HG02840 (cell line): ENCODE data around the gene THAP3.
A peak's percentile ranks its signal among the peaks of the same experiment; 100 is the strongest.

ENCODE experiments used
- ATAC-seq: cut with Tn5 transposase; IDR thresholded peaks from one replicate; pipeline ENCODE4 v1.9.1; 2021; ENCODE audit warnings: mild to moderate bottlenecking, moderate library complexity, moderate number of reproducible peaks; ENCODE audit not compliant: unreplicated experiment, low FRiP score

Gene THAP3

DNA sequence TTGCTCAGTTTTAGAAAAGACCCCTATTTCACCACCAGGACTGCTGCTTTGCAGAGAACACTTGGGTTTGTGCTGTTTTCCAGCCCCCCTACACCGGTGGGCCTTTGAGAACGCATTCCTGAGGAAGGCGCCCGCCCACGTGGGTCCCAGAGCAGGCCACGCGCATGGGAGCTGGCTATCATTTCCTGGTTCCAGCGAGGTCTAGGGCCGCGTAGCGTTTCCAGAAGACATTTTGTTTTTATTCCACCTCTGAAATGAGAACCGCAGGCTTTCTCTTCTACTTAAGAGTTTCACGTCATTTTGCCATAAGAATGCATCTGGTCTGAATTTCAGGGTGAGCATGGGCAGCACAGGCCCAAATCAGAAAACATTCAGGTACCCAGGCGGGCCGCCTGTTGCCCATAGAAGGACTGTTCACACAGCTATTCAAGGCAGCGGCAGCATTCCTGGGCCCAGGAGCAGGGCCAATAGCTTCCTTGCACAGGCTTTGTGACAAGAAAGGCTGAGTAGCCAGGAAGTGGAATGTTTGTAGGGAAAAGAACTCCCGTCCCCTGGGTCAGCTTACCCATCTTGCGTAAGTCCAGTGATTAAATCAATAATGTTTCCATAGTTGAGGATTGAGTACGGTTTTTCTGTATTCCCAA, 20.6 kb upstream of the THAP3 start:
- ATAC-seq: no peak

DNA sequence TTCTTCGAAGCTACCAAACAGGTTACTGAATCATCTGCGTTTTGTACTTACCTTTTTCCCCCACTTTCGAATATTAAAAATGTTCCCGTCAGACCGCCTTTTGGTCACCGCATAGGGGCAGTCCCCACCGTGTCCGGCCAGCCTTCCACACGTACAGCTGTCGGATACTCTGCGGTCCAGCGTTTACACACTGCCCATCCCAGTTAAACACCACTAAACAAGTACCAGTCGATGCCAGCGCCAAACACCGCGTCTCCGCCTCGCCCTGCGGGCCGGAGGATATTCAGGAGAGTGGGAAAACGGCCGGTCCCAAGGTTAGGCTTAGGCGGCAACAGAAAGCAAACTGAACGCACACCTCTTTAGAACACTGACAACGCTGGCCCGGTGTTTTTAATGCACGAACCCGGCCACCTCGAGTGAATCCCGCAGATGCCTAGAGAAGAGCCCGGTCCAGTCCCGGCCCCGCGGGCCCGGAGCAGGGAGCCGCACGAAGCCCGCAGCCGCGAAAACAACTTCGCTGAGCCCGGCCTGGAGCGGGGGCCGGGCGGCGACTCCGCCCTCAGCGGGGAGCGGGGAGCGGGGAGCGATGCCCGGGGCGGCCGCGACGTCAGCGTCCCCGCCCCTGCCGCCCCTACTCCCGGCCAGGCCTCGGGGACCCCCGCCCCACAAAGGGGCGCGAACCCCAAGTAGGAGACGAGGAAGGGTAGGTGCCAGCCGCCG, 11.9 kb upstream of the THAP3 start:
- no peak for ATAC-seq

DNA sequence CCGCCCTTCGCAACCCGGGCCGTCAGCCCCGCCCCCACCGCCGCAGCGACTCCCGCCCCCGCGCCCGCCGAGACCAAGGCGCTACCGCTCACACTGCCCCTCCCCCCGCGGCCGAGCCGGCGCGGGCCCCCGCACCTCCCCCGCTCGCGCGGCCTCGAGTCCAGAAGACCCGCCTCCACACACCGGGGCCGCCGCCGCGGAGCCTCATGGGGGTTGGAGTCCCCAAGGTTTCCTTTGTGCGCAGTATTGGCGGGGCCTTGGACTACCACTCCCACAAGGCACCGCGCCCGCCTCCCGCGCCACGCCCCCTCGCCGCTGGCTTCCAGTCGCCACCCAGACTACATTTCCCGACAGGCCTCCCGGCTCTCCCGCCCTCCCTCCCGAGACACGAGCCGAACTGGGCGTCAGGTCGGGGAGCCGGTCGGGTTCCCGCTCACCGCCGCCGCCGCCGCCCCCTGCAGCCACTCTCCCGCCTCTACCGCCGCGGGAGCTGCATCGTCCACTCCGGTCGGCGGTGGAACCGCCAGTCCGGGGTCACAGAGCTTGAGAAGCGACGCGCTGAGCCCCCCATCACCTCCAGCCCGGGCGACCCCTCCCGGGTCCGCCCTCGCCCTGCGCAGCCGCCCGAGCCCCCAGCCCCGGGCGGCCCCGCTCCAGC, 11.2 kb upstream of the THAP3 start, which contains the start of gene PHF13:
Gene PHF13 (plus strand): TSS at position 371 of the 658 bp plus-strand sequence. CDS start 336 bp downstream, outside the sequence.
- peak; percentile 90 for ATAC-seq

DNA sequence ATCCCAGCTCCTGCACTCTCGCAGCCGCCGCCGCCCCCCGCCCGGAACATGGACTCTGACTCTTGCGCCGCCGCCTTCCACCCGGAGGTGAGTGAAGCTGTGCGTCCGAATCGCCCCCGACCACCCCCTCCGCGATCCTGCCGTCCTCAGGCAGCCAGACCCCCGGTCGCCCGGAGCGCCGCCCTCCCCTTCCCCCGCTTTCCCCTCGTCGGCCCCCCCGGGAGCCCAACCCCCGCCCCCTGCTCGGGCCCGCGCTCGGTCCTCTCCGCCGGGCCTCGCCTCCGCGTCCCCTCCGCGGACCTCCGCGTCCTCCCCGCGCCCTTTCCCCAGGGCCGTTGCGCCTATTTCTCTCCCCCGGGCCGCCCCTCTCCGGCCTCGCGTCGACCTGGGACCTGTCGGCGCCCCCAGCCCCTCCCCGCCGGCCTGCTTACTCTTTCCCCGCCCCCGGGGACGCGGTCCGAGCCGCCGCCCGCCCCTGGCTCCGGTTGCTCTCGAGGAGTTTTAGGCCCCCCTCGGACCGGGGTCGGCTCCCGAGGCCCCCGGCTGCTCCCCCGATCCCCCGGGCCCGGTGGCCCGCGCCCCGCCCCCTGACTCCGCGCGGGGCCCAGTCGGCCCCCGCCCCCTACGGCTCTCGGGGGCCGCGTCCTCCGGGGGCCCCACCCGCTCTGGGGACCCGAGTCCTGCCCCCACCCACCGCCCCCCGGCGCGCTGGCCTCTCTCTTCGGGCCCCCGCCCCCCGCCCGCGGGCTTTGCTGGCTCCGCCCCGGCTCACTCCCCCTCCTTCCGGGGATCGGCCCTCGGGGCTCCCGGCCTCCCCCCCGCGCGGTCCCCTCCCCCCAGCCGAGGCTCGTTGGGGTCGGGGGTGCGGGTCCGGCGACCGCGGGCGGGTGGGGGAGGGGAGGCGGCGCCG, 10.4 kb upstream of the THAP3 start:
- no peak for ATAC-seq

DNA sequence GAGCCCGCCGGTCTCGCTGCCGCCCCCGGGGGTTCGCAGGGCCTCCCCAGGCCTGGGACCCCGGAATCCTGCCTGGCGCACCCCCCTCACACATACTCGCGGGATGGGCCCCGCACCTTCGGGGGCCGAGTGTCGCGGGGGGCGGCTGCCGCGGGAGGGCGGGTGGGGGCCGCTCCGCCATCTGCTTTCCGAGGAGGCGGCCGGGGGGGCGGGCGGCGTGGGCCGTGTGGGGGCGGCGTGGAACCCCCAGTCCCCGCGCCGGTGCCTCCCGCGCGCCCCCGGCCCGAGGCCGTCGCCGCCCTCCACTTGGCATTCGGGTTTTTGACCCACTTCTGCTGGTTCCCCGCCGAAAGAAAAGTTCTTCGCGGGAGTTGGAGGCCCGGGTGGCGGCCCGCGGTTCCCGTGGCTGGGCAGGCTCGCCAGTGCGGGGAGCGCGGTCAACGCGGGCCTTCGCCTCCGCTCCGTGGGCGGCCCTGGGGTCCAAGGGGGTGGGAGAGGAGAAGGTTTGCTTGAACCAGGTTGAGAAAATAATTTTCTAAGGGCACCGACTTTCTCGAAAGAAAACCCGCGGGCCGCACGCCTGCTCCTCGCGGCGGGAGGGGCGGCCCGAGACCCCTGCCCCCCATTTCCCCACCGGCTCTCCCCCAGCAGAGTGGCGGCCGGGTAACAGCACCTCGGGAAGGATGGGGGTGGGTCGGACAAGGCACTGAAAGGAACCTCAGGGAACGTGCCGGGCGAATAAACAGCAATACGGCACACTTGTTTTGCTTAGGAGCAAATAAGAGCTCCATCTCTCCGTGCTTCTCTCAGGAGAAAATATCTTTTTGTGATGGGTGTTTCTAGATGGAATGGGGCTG, 9.5 kb upstream of the THAP3 start:
- no peak for ATAC-seq

DNA sequence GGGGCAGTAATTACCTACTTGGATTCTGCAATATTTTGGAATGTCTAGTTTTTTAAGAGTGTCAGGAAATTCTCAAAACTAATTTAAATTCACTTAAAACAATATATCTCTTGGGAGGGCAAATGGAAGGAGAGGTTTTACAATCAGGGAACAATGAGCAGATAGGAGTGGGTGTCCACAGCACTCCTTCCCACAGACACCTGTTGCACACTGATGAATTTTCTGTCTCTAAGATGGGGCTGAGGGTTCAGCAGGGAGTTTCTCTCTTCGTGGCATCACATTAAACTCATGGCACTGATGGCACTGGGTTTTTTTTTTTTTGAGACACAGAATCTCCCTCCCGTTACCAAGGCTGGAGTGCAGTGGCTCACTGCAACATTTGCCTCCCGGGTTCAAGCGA, 5.6 kb upstream of the THAP3 start:
- no peak for ATAC-seq

DNA sequence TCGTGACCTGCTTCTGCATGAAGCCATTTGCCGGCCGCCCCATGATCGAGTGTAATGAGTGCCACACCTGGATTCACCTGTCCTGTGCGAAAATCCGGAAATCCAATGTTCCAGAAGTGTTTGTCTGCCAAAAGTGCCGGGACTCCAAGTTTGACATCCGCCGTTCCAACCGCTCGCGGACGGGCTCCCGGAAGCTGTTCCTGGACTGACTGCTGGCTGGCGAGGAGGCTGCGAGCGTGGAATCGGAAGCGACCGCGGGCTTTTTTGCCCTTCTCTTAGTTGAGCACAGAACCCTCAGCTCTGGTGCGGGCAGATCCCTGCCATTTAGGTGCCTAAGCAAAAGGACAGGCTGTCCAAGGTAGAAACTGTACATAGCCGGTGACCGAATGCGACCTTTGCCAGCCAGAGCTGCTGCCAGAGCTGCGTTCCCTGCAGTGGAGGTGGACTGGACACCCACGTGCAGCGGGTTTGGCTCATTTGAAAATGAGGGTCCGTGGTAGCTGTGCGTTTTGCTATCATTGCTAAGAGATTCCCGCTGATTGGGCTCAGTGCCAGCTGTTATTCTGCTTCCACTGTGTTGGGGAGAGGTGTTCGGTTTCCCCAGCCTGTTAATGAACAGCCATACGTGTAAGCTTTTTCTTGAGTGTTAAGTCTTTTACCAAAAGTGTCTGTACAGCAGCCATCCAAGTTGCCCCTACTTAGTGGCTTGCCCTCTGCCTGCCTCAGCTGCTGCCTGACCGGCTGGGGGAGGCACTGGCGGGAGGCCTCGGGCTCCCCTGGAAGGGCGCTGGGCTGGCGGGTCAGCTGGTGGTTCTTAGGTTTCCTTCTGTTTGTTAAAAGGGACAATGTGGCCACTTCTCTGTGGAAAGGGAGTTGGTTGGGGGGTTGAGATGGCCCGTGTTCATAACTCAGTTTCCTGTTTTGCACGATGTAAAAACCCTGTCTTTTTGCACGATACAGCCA, 3.0 kb upstream of the THAP3 start:
- ATAC-seq: no peak

DNA sequence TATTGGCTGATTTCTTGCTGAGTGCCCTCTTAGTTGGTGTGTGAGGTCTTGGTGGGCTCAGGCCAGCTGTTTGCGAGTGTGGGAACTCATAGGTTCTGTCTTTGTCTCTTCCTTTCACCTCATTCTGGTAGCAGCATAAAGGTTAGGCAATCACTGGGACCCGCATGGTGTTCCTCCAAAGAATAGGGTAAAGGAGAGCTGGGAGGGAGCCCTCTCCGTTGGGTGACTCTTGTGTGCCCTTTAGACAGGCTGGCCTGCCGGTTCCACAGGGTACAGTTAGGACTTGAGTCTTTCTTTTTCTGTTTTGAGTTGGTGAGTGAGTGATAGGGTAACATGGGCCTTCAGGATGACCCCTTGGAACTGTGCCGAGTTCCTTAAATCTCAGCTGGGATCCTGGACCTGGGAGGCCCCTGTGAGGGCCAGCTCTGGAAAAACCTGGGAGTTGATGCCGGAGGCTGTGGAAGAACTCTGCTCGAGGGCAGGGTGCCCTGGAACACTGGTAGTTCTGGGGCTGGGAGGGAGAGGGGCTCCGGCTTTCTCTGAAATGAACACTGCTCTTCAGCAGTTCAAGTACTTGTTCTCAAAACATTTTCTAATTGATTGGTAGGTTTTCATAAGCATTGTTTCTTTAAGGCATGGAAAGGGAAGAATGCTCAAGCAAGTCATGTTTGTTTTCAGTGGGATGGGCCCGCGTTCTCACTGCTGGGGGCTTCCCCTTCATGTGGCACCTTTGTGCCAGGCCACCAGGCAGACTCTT, 2.1 kb upstream of the THAP3 start:
- no peak for ATAC-seq

DNA sequence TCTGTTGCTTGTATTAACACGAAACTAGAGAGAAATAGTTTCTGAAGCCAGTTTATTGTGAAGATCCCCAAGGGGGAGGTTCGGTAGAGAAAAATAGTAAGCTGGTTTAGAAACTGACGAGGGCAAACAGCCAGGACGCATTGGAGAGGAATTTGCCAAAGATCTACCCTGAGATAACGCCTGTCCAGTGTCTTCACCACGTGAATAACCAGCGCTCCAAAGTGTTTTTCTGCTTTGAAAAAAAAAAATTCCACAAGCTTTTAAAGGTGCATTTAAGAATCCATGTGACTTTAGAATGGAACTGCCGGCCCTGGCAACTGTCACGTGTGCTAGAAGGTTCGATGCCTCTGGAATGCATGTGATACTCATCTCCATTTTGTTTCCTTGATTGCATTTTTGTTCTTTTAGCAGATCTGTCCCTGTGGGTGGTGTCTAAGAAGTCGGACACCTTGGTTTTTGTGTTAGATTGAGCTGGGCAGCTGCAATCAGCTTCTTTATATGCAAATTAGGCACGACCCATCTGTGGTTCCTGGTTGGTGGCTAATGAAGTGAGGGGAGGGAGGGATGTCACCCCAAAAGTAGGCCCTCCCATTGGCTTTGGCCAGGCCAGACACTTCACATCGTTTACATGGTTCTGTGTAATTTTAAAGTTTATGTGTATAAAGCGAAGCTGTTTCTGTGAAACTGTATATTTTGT, 1.3 kb upstream of the THAP3 start:
- ATAC-seq: no peak

DNA sequence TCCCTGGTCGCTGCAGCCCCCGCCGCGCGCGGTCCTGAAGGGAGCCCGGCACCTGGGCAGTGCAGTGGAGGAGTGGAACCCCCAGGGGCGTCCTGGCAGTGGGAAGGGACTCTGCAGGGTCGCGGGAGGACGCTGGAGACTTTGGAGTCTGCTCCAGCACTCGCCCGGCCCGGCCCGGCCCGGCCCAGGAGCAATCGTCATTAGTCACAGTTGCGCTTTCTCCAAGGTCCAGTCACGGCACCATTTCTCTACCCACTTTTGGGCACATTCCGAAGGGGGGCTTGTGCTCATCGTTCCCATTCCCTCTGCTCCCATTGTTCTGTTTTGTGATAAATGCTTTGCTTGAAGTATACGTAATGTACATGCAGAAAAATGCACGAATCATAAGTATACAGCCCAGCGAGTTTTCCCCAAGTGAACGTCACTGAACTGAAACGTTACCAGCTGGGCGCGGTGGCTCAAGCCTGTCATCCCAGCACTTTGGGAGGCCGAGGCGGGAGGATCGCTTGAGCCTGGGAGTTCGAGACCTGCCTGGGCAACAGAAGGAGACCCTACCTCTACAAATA, 999 bp downstream of the THAP3 start:
- ATAC-seq: peak; percentile 21

DNA sequence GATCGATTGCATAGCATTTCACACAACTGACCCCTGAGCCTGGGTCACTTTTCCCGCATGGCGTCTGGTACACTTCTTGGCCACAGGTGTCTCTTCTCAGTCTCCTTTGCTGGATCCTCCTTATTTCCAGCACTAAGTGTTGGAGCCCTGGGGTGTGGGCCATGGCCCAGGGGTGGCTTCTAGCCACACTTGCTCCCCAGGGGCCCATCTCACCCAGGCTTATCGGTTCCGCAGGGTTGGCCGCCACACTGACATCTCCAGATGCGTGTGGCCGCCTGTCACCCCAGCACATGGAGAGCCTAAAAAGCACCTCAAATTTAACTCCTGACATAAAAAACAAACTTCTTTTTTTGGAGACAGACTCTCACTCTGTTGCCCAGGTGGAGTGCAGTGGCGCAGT, 2.4 kb downstream of the THAP3 start:
- ATAC-seq: no peak

DNA sequence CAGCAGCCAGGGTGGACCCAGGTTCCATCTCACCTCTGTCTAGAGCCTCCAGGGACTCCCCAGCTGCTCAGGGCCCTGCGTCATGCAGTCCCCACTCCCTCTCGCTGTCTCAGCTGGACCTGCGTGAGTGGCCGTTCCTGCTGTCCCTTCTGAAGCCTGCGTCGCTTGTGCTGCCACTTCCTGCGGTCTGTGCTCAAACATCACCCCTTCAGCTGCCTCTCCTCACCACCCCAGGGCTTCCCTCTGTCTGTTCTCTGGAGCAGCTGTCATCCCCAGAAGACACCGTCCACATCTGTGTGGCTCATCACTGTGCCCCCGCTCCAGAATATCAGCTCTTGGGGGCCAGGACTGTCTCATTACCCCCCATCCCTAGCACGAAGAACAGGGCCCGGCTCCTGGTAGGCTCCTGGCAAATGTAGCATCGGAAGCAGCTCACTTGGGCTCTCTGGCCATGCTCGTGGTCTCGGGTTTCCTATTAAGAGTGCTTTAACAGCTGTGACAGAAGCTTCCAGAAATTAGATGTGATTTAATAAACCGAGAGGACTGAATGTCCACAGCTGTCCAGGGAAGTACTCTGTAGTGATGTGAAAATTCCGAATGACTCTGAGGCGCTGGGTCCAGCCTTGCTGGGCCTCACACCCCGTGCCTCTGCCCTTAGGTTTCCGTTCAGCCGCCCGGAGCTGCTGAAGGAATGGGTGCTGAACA, 3.3 kb downstream of the THAP3 start:
- no peak for ATAC-seq

DNA sequence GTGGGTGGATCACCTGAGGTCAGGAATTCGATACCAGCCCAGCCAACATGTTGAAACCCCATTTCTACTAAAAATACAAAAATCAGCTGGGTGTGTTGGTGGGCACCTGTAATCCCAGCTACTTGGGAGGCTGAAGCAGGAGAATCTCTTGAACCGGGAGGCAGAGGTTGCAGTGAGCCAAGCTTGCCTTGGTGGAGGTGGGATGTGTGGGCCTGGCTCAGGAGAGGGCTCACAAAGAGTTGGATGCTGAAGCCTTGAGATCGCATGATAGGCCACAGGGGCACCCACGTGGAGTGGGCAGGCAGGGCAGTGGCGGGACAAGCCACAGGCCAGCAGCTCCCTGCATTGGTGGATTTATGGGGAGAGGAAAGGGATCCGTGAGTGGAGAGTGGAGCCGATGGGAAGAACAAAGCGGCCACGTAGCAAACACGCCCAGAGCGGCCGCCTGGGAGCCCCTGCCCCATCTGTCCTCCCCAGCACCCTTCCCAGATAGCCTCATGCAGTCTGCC, 4.4 kb downstream of the THAP3 start:
- no peak for ATAC-seq

DNA sequence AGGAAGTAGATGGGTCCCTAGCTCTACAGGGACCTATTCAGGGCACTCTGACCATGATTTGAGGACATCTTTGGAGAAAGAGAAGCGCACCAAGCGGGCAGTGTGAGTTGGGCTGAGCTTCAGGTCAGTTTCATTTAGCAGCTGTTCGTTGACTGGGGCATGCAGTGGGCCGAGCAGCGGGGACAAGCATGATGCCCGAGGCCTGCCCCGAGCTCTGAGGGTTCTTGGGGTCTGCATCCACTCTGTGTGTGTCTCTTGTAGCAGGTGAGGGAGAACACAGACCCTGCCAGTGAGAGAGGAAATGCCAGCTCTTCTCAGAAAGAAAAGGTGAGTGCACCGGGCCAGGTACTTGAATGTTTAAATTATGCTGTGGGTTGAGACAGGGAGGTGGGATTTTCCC, 5.4 kb downstream of the THAP3 start:
- no peak for ATAC-seq

DNA sequence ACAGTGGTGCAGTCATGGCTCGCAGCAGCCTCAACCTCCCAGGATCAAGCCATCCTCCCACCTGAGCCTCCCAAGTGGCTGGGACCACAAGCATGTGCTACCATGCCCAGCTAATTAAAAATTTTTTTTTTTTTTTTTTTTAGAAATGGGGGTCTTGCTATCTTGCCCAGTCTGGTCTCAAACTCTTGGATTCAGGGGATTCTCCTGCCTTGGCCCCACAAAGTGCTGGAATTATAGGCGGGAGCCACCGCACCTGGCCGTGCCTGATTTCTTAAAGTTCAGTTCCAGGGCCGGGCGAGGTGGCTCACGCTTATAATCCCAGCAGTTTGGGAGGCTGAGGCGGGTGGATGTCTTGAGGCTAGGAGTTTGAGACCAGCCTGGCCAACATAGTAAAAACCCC, 6.4 kb downstream of the THAP3 start:
- no peak for ATAC-seq
